HepG2 (cell line): ENCODE measurements around the gene NDUFB11. TPM values are rescaled to one million over a fixed set of nuclear protein-coding genes. Genes with fewer than 3 reads are reported as not detected.

ENCODE experiments used
- ATF7 ChIP-seq, 2 experiments: fragments of 450-650 bp in 1 of 2; sonication (generic) in 1 of 2; formaldehyde crosslinking in 1 of 2; IDR thresholded peaks; 2 replicates each; pipeline versions ENCODE4 v1.4.0 to v1.6.1; 2016 to 2020; ENCODE audit warnings: antibody characterized with exemption in 1 of 2, mild to moderate bottlenecking in 1 of 2, missing genetic modification reagents in 1 of 2
- BORCS8-MEF2B ChIP-seq: sonication (generic); formaldehyde crosslinking; IDR thresholded peaks from 2 replicates; pipeline ENCODE4 v1.8.0; 2022; ENCODE audit warnings: mild to moderate bottlenecking, missing genetic modification reagents
- CCDC6 ChIP-seq: sonication (generic); formaldehyde crosslinking; IDR thresholded peaks from 2 replicates; pipeline ENCODE4 v1.8.1; 2022; ENCODE audit warnings: mild to moderate bottlenecking, missing genetic modification reagents, moderate library complexity
- ELF1 ChIP-seq: sonication (generic); formaldehyde crosslinking; IDR thresholded peaks from 2 replicates; pipeline ENCODE4 v1.4.0; 2020; ENCODE audit warnings: missing genetic modification reagents
- GFI1 ChIP-seq: sonication (generic); formaldehyde crosslinking; IDR thresholded peaks from 2 replicates; pipeline ENCODE4 v1.5.0; 2020; ENCODE audit warnings: missing genetic modification reagents, mild to moderate bottlenecking, borderline replicate concordance
- KAT8 ChIP-seq: IDR thresholded peaks from 2 replicates; pipeline ENCODE4 v1.6.1; 2016; ENCODE audit warnings: missing genetic modification reagents, missing compliant biosample characterization
- MED1 ChIP-seq: sonication (generic); formaldehyde crosslinking; IDR thresholded peaks from 2 replicates; pipeline ENCODE4 v1.4.0; 2020; ENCODE audit warnings: missing genetic modification reagents
- MLX ChIP-seq: IDR thresholded peaks from 2 replicates; pipeline ENCODE4 v1.6.1; 2016
- PCBP2 ChIP-seq: fragments of 200-400 bp; formaldehyde crosslinking; optimal IDR thresholded peaks from 2 replicates; pipeline ENCODE3; 2018; ENCODE audit warnings: low read length, low read depth; ENCODE audit not compliant: poor library complexity, severe bottlenecking
- RCOR2 ChIP-seq: IDR thresholded peaks from 2 replicates; pipeline ENCODE4 v1.6.1; 2016; ENCODE audit warnings: missing biosample characterization, missing genetic modification reagents
- SNRNP70 ChIP-seq: fragments of 200-400 bp; formaldehyde crosslinking; IDR thresholded peaks from 2 replicates; pipeline ENCODE4 v1.6.1; 2017; ENCODE audit warnings: mild to moderate bottlenecking, low read depth, low read length, moderate library complexity
- SOX13 ChIP-seq, 3 experiments: fragments of 450-650 bp in 1 of 3; sonication (generic) in 1 of 3; formaldehyde crosslinking in 1 of 3; IDR thresholded peaks in 2 of 3; conservative IDR thresholded peaks in 1 of 3; 2 replicates each; pipeline versions ENCODE4 v1.5.0 to v1.6.1; 2016 to 2020; ENCODE audit warnings: antibody characterized with exemption in 1 of 3, mild to moderate bottlenecking in 1 of 3, missing compliant biosample characterization in 1 of 3, missing genetic modification reagents in 1 of 3, moderate library complexity in 1 of 3
- TOPORS ChIP-seq: sonication (generic); formaldehyde crosslinking; IDR thresholded peaks from 2 replicates; pipeline ENCODE4 v1.8.0; 2023; ENCODE audit warnings: mild to moderate bottlenecking, missing genetic modification reagents
- ZFP91 ChIP-seq: sonication (generic); formaldehyde crosslinking; IDR thresholded peaks from 2 replicates; pipeline ENCODE4 v1.9.0; 2022; ENCODE audit warnings: missing genetic modification reagents, mild to moderate bottlenecking, borderline replicate concordance
- ZFX ChIP-seq: sonication (generic); formaldehyde crosslinking; IDR thresholded peaks from 2 replicates; pipeline ENCODE4 v1.4.0; 2020; ENCODE audit warnings: mild to moderate bottlenecking, low read depth, missing genetic modification reagents, moderate library complexity
- ZNF350 ChIP-seq: sonication (generic); formaldehyde crosslinking; IDR thresholded peaks from 2 replicates; pipeline ENCODE4 v1.4.0; 2020; ENCODE audit warnings: mild to moderate bottlenecking, low read depth, missing genetic modification reagents, borderline replicate concordance
- ZNF558 ChIP-seq: sonication (generic); formaldehyde crosslinking; IDR thresholded peaks from 2 replicates; pipeline ENCODE4 v1.9.0; 2022; ENCODE audit warnings: mild to moderate bottlenecking, missing genetic modification reagents, borderline replicate concordance
- ZNF788 ChIP-seq: sonication (generic); formaldehyde crosslinking; IDR thresholded peaks from 2 replicates; pipeline ENCODE4 v1.5.0; 2020; ENCODE audit warnings: mild to moderate bottlenecking, missing genetic modification reagents, borderline replicate concordance
- ZNF800 ChIP-seq: sonication (generic); formaldehyde crosslinking; IDR thresholded peaks from 2 replicates; pipeline ENCODE4 v1.4.0; 2020; ENCODE audit warnings: missing genetic modification reagents
- ZSCAN29 ChIP-seq: sonication (generic); formaldehyde crosslinking; conservative IDR thresholded peaks from 2 replicates; pipeline ENCODE4 v1.4.0; 2020; ENCODE audit warnings: mild to moderate bottlenecking, missing genetic modification reagents
- polyA plus RNA-seq, 8 experiments: library from polyadenylated mRNA; depleted of rRNA in 3 of 8; stranded (reverse) in 7 of 8; unstranded in 1 of 8; fragments of >200 nt; fragmentation: Illumina TruSeq in 4 of 8; extraction: Trizol in 4 of 8; gene quantifications; 2 replicates each; pipeline versions ENCODE4 v1.2.1 to v1.2.3, GENCODE V29; 2011 to 2016; ENCODE audit warnings: low read depth in 4 of 8, missing spikeins in 1 of 8, mixed read lengths in 1 of 8; ENCODE audit not compliant: insufficient read depth in 1 of 8
- total RNA-seq, 5 experiments: library from RNA; depleted of rRNA; stranded (reverse); fragments of >200 nt; fragmentation: Illumina TruSeq; extraction: Trizol; gene quantifications; 2 replicates each; pipeline ENCODE4 v1.2.3, GENCODE V29; 2016; ENCODE audit warnings: low read depth in 1 of 5

The NDUFB11 gene
- total and polyA plus RNA-seq, 2 of the 13 experiments (the other 11 are each of a cell fraction or from before 2014, with no cell fraction given) = 46.6 to 100 TPM

GRCh38 chrX:47190445-47191269 lies 46.2 kb upstream of the NDUFB11 start (continued):
- TF ChIP-seq SOX13 (IDR thresholded peaks at IDR 0.05) (no peak), SOX13 (CRISPR knock-in tag; conservative IDR thresholded peaks at IDR 0.05 in 1 of 2, IDR thresholded peaks at IDR 0.05 in 1 of 2) (0 out of 4 replicates have a peak, but pooled peaks of 1 of the 2 experiments have one; percentile 14), CCDC6 (0 out of 2 replicates have a peak, but pooled peaks have one; percentile 32), MED1 (CRISPR knock-in tag) (peak; percentile 48), BORCS8-MEF2B (0 out of 2 replicates have a peak, but pooled peaks have one; percentile 42), ATF7 (IDR thresholded peaks at IDR 0.05) (peak; percentile 29; the same call in 1 of the 2 replicates), ATF7 (CRISPR knock-in tag; IDR thresholded peaks at IDR 0.05) (no peak), ZFX (CRISPR knock-in tag) (peak; percentile 59; the same call in 1 of the 2 replicates), KAT8 (CRISPR knock-in tag) (peak; percentile 71), ZNF350 (peak; percentile 52; the same call in 1 of the 2 replicates), ZNF558 (CRISPR knock-in tag) (no peak), ZFP91 (CRISPR knock-in tag) (peak; percentile 31; the same call in 1 of the 2 replicates), RCOR2 (CRISPR knock-in tag) (no peak), ELF1 (CRISPR knock-in tag) (peak; percentile 54; the same call in 1 of the 2 replicates), ZNF788 (CRISPR knock-in tag) (peak; percentile 61; the same call in 1 of the 2 replicates), ZNF800 (CRISPR knock-in tag) (peak; percentile 44; the same call in 1 of the 2 replicates), ZSCAN29 (CRISPR knock-in tag) (no peak), GFI1 (CRISPR knock-in tag) (no peak), MLX (CRISPR knock-in tag) (no peak), SNRNP70 (no peak), TOPORS (CRISPR knock-in tag) (peak; percentile 43; the same call in 1 of the 2 replicates), PCBP2 (no peak)
